Measurements from ENCODE around the gene SORCS2.

- no peak for TF ChIP-seq FOXK2 (IDR thresholded peaks at IDR 0.05)
- TF ChIP-seq SP1 (IDR thresholded peaks at IDR 0.05) = no peak
- no peak for TF ChIP-seq FOXM1 (IDR thresholded peaks at IDR 0.05; ENCODE audit: borderline replicate concordance)
- no peak for TF ChIP-seq TARDBP (IDR thresholded peaks at IDR 0.05)
- no peak for TF ChIP-seq FOXA1 (IDR thresholded peaks at IDR 0.05)
- no peak for TF ChIP-seq ELF4 (IDR thresholded peaks at IDR 0.05)
- no peak for TF ChIP-seq SUZ12 (IDR thresholded peaks at IDR 0.05)
- no peak for TF ChIP-seq ARNT (IDR thresholded peaks at IDR 0.05)
- no peak for TF ChIP-seq NFRKB (IDR thresholded peaks at IDR 0.05)
- TF ChIP-seq CTBP1 (IDR thresholded peaks at IDR 0.05; ENCODE audit: borderline replicate concordance) = no peak
- TF ChIP-seq, protein P1, sequence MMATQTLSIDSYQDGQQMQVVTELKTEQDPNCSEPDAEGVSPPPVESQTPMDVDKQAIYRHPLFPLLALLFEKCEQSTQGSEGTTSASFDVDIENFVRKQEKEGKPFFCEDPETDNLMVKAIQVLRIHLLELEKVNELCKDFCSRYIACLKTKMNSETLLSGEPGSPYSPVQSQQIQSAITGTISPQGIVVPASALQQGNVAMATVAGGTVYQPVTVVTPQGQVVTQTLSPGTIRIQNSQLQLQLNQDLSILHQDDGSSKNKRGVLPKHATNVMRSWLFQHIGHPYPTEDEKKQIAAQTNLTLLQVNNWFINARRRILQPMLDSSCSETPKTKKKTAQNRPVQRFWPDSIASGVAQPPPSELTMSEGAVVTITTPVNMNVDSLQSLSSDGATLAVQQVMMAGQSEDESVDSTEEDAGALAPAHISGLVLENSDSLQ (IDR thresholded peaks at IDR 0.05) = no peak
These were observed 417.8 kb downstream of the SORCS2 start for GRCh38 chr4:7610022-7610670.
